ENCODE data around the gene INSYN2B. TPM values are rescaled to one million over a fixed set of nuclear protein-coding genes. Genes with fewer than 3 reads are reported as not detected.
A peak's percentile ranks its signal among the peaks of the same experiment; 100 is the strongest.

INSYN2B gene
- polyA plus RNA-seq, 1 donor from 2014 or later, result not detected

DNA sequence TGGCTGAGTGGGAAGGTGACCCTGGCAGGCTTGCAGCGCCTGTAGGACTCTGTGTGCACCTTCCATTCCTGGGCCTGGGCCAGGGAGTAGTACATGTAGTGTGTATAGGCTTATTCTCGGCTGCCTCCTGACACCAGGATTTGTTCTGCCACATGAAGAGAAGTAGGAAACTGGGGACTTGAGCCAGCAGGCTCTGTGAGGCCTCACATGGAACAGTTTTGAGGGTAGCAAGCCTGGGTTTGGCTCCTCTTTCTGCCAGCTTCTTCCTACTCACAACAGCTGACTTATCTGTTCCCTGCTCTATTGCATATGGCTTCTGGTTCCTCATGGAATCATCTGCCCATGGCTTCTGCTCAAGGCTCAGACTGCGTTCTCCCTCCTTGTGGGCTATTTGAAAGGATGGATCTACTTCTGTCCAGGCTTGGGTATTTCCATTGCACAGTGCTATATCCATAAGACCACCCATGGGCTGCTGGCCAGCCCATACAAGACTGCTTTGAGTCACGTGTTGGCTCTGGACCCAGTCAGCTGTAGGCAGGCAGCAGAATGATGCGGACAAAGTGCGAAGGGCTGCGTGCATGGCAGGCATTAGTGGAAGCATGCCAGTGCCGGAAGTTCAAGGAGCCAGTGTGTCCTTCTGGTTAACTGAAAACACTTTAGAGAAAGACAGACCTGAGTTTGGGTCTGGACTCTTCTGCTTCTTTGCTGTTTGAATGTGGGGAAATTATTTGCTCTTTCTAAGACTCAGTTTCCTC lies 11.0 kb upstream of the INSYN2B start:
- H3K9me3 Mint-ChIP-seq, result no peaks in the 10 kb centered on the region

DNA sequence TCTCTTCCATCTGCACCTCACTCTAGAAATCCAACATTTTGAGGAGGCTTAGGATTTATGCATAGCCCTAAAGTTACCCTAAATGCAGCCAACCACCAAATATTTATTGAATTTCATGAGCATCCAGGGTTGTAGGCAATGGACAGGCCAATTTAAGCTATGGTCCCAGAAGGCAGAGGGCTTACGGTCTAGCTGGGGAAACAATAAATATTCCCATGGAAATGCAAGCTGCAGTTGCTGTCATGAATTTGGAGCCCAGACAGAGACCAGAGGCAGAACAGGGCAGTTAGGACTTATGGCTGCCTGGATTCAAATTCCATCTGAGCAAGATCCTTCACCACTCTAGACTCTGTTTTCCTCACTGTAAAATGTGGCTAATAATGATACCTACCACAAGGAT lies 9.1 kb upstream of the INSYN2B start:
- no peak overlapping the region for H3K27ac Mint-ChIP-seq

More for the DNA sequence above, 11.0 kb upstream of the INSYN2B start:
- H3K27ac Mint-ChIP-seq, result peak overlapping the region in 1 of 3 donors; percentile 61
- H3K27me3 Mint-ChIP-seq, result no peaks in the 10 kb centered on the region
- H3K4me1 Mint-ChIP-seq, result peaks cover 2 to 6% (median 4%) of the 10 kb centered on the region in 3 donors
- peaks cover 18% of the 10 kb centered on the region for H3K36me3 Mint-ChIP-seq
- H3K4me3 Mint-ChIP-seq, result no peak overlapping the region

GRCh38 chr5:169988947-169989346 lies 8.7 kb upstream of the INSYN2B start:
- H3K4me1 Mint-ChIP-seq, result no peaks in the 10 kb centered on the region
- no peaks in the 10 kb centered on the region for H3K27me3 Mint-ChIP-seq
- no peak overlapping the region for H3K27ac Mint-ChIP-seq
- H3K36me3 Mint-ChIP-seq, result peaks cover 8% of the 10 kb centered on the region
- H3K4me3 Mint-ChIP-seq, result no peak overlapping the region
- no peaks in the 10 kb centered on the region for H3K9me3 Mint-ChIP-seq

More for the DNA sequence above, 9.1 kb upstream of the INSYN2B start:
- H3K9me3 Mint-ChIP-seq, result no peaks in the 10 kb centered on the region
- no peak overlapping the region for H3K4me3 Mint-ChIP-seq
- peaks cover 12% of the 10 kb centered on the region for H3K36me3 Mint-ChIP-seq
- H3K27me3 Mint-ChIP-seq, result no peaks in the 10 kb centered on the region
- peaks cover 0 to 2% (median under 1%) of the 10 kb centered on the region in 3 donors for H3K4me1 Mint-ChIP-seq

- H3K27ac Mint-ChIP-seq, result no peak overlapping the region
Measured at GRCh38 chr5:169988206-169988605, 7.9 kb upstream of the INSYN2B start.

DNA sequence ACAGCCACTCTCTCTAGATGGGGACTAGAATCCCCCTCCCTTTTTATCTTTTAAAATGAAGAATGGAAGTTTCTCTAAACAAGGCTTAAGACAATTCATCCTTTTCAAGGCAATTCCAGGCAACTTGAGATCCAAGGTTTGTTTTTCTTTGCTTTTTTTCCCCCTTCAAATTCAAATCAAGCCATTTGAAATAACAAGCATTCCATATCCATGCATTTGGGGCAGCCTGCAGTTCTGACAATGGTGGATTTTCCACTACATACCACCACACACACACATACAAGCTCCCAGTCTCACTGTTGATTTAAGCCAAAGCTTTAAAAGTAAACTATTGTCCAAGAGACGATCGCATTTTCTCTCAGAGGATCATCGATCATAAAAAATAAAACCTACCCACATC lies 424 bp downstream of the INSYN2B start:
- no peaks in the 10 kb centered on the region for H3K27me3 Mint-ChIP-seq
- no peak overlapping the region for H3K4me3 Mint-ChIP-seq
- H3K9me3 Mint-ChIP-seq, result no peaks in the 10 kb centered on the region
- H3K4me1 Mint-ChIP-seq, result peaks cover 0 to 3% (median 0%) of the 10 kb centered on the region in 3 donors
- H3K36me3 Mint-ChIP-seq, result peaks cover 8% of the 10 kb centered on the region
- H3K27ac Mint-ChIP-seq, result no peak overlapping the region

More at GRCh38 chr5:169988206-169988605, 7.9 kb upstream of the INSYN2B start:
- Mint-ChIP-seq H3K9me3 (no peaks in the 10 kb centered on the region), H3K4me1 (no peaks in the 10 kb centered on the region), H3K36me3 (peaks cover 7% of the 10 kb centered on the region), H3K27me3 (no peaks in the 10 kb centered on the region), H3K4me3 (no peak overlapping the region)

DNA sequence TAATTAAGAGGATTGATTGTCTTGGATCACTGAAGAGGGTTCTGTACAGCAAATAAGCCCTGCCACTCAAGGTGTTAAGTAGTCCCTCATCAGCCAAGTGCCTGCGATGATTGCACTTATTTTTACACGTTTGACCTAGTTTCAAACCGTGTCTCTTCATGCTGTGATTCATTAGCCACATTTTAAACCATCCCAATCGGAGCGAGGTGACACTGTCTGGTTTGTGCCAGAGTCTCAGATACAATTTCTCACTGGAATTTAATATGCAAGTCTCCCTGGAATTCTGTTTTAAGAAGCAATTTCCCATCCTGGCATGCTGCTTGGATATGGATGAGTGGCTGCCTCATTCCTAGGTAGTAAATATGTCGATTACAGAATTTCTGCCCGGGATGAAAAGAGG lies 1.6 kb downstream of the INSYN2B start:
- peak overlapping the region in 1 of 3 donors; percentile 57 for H3K27ac Mint-ChIP-seq
- H3K27me3 Mint-ChIP-seq, result no peaks in the 10 kb centered on the region
- H3K4me1 Mint-ChIP-seq, result peaks cover 0 to 3% (median 0%) of the 10 kb centered on the region in 3 donors
- no peaks in the 10 kb centered on the region for H3K9me3 Mint-ChIP-seq
- H3K36me3 Mint-ChIP-seq, result peaks cover 8% of the 10 kb centered on the region
- H3K4me3 Mint-ChIP-seq, result no peak overlapping the region

- Mint-ChIP-seq H3K9me3 (no peaks in the 10 kb centered on the region), H3K4me1 (peaks cover 0 to 1% (median 1%) of the 10 kb centered on the region in 3 donors), H3K36me3 (peaks cover 4% of the 10 kb centered on the region)
Measured at GRCh38 chr5:169974121-169974770, 6.0 kb downstream of the INSYN2B start.

DNA sequence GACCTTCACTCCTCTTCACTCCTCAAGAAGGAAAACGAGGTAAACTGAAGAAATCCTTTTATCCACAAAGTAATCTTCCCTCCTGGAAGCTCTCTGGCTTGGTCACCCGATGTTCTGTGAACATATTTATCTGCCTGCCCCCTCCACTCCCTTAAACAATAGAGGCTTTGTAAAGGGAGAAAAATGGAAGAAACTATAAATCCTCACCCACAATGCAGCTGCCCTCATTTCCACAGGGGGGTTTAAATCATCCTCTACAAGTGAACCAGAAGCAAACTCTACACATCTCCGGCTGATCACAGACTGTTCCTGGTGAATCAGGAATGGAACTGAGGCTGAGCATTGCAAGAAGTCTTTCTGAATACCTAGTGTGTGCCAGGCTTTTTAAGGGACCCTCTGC lies 7.2 kb downstream of the INSYN2B start:
- H3K27me3 Mint-ChIP-seq, result no peaks in the 10 kb centered on the region

More at GRCh38 chr5:169974121-169974770, 6.0 kb downstream of the INSYN2B start:
- Mint-ChIP-seq H3K27me3 (no peaks in the 10 kb centered on the region), H3K4me3 (no peak overlapping the region), H3K27ac (no peak overlapping the region)

DNA sequence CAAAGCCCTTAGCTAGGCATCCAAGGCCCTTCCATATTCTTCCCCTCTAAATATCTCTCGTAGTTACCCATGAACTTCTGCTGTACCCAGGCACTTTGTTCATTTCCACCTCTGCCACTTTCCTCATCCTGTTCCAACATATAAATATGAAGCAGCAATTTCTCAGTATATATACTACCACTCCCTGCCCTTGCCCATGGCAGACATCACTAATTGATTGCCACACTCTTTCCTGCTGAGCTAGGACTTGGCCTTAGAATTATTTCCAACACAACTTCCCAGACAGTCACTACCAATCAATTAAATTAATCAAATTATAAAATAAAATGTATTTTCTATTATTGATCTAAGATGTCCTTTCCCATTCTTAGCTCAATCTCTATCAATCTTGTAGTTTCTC lies 8.5 kb downstream of the INSYN2B start:
- H3K4me1 Mint-ChIP-seq, result peaks cover 0 to 1% (median 1%) of the 10 kb centered on the region in 3 donors
- no peaks in the 10 kb centered on the region for H3K27me3 Mint-ChIP-seq
- no peak overlapping the region for H3K27ac Mint-ChIP-seq
- H3K36me3 Mint-ChIP-seq, result peaks cover 4% of the 10 kb centered on the region
- no peak overlapping the region for H3K4me3 Mint-ChIP-seq
- no peaks in the 10 kb centered on the region for H3K9me3 Mint-ChIP-seq

More for the DNA sequence above, 7.2 kb downstream of the INSYN2B start:
- Mint-ChIP-seq H3K4me1 (peaks cover 0 to 1% (median 1%) of the 10 kb centered on the region in 3 donors), H3K4me3 (no peak overlapping the region), H3K9me3 (no peaks in the 10 kb centered on the region), H3K36me3 (peaks cover 4% of the 10 kb centered on the region), H3K27ac (peak overlapping the region in 2 of 3 donors; percentile 10 to 48)

GRCh38 chr5:169970911-169971765 lies 9.2 kb downstream of the INSYN2B start:
- peaks cover 4% of the 10 kb centered on the region for H3K36me3 Mint-ChIP-seq
- no peak overlapping the region for H3K4me3 Mint-ChIP-seq
- H3K27ac Mint-ChIP-seq, result no peak overlapping the region
- H3K27me3 Mint-ChIP-seq, result no peaks in the 10 kb centered on the region
- peaks cover 0 to 1% (median 1%) of the 10 kb centered on the region in 3 donors for H3K4me1 Mint-ChIP-seq
- no peaks in the 10 kb centered on the region for H3K9me3 Mint-ChIP-seq

DNA sequence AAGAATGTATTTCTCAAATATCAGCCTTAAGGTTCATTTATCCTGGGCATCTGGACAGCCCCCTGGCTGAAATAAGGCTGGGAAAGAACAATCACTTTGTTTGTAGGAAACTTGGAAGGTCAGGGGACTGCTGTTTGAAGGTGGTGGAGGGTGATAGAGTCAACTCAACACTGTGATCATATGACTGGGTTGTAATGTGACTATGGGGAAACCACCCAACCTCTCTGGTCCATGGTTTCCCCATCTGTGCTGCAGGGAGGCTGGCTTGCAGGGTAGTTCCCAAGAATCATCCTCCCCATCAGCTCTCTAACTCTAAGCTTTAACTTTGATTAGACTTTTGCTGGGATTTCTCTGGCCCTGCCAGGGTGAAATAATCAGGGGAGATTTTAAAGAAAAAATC lies 10.0 kb downstream of the INSYN2B start:
- H3K36me3 Mint-ChIP-seq, result peaks cover under 1% of the 10 kb centered on the region
- no peak overlapping the region for H3K4me3 Mint-ChIP-seq
- H3K27me3 Mint-ChIP-seq, result no peaks in the 10 kb centered on the region
- no peak overlapping the region for H3K27ac Mint-ChIP-seq
- H3K4me1 Mint-ChIP-seq, result peaks cover 0 to 1% (median 1%) of the 10 kb centered on the region in 3 donors
- H3K9me3 Mint-ChIP-seq, result no peaks in the 10 kb centered on the region

- Mint-ChIP-seq H3K4me3 (peak overlapping the region in 1 of 4 donors; percentile 55), H3K27ac (peak overlapping the region; percentile 16 to 39 (median 29)), H3K9me3 (no peaks in the 10 kb centered on the region), H3K4me1 (peaks cover 20 to 23% (median 22%) of the 10 kb centered on the region in 3 donors), H3K27me3 (no peaks in the 10 kb centered on the region), H3K36me3 (peaks cover 5% of the 10 kb centered on the region)
Measured at GRCh38 chr5:169964246-169964645, 16.0 kb downstream of the INSYN2B start.

GRCh38 chr5:169960659-169961058 lies 19.6 kb downstream of the INSYN2B start:
- no peaks in the 10 kb centered on the region for H3K27me3 Mint-ChIP-seq
- no peak overlapping the region for H3K27ac Mint-ChIP-seq
- peaks cover 5% of the 10 kb centered on the region for H3K36me3 Mint-ChIP-seq
- H3K4me1 Mint-ChIP-seq, result peaks cover 20 to 23% (median 23%) of the 10 kb centered on the region in 3 donors
- no peak overlapping the region for H3K4me3 Mint-ChIP-seq
- no peaks in the 10 kb centered on the region for H3K9me3 Mint-ChIP-seq

- Mint-ChIP-seq H3K36me3 (peaks cover 3% of the 10 kb centered on the region), H3K27ac (no peak overlapping the region), H3K27me3 (no peaks in the 10 kb centered on the region), H3K4me1 (peaks cover 14 to 16% (median 16%) of the 10 kb centered on the region in 3 donors), H3K4me3 (no peak overlapping the region), H3K9me3 (no peaks in the 10 kb centered on the region)
Measured at GRCh38 chr5:169958278-169958677, 22.0 kb downstream of the INSYN2B start.

GRCh38 chr5:169956756-169957155 lies 23.5 kb downstream of the INSYN2B start:
- H3K27me3 Mint-ChIP-seq, result no peaks in the 10 kb centered on the region
- no peaks in the 10 kb centered on the region for H3K9me3 Mint-ChIP-seq
- H3K4me1 Mint-ChIP-seq, result peaks cover 3 to 13% (median 7%) of the 10 kb centered on the region in 3 donors
- no peak overlapping the region for H3K4me3 Mint-ChIP-seq
- no peak overlapping the region for H3K27ac Mint-ChIP-seq
- H3K36me3 Mint-ChIP-seq, result peaks cover 5% of the 10 kb centered on the region
